ENCODE data around the gene TLK1. TPM values are rescaled to one million over a fixed set of nuclear protein-coding genes. Genes with fewer than 3 reads are reported as not detected.
A peak's percentile ranks its signal among the peaks of the same experiment; 100 is the strongest.

Gene TLK1
- total RNA-seq (2011; cell fraction: chromatin; rRNA removed; ENCODE audit: low replicate concordance): 28.8 and 103 TPM in 2 replicates
- total RNA-seq (2011; cell fraction: nucleolus; rRNA removed): 12.8 and 19.3 TPM in 2 replicates
- 38.3 and 67.9 TPM in 2 replicates for total RNA-seq (2011; cell fraction: nucleoplasm; rRNA removed)
- total RNA-seq (2014; rRNA removed) (20.2 and 25.8 TPM in 2 replicates), total RNA-seq (2014; rRNA removed; fragmentation: Illumina TruSeq; extraction: Trizol) (41.6 and 46.6 TPM in 2 replicates), total RNA-seq (2015; rRNA removed; fragmentation: Illumina TruSeq; extraction: Trizol) (33.4 and 36.6 TPM in 2 replicates), total RNA-seq (2021) (87.9 and 101 TPM in 2 replicates), polyA plus RNA-seq (2011; rRNA removed) (23.8 and 34.4 TPM in 2 replicates), polyA plus RNA-seq (2014; fragmentation: Illumina TruSeq; extraction: Trizol) (53.4 and 63.2 TPM in 2 replicates), polyA plus RNA-seq (2014; fragmentation: Nextera tagmentation; extraction: Ambion mirVana) (10 to 100 TPM; 40.5 to 92.0 TPM), polyA plus RNA-seq (2014; rRNA removed) (19.3 and 22.6 TPM in 2 replicates), polyA minus RNA-seq (2011; rRNA and poly(A)+ RNA removed) (79.3 and 89.8 TPM in 2 replicates), Bru-seq, nascent RNA (percentile 89 among the genes with signal in this experiment), BruChase-seq, experiment 1, labeled RNA remaining after a 2-hour chase (percentile 92 among the genes with signal in this experiment), BruChase-seq, experiment 2, labeled RNA remaining after a 6-hour chase (percentile 91 among the genes with signal in this experiment)
- 5.8 and 9.7 TPM in 2 replicates for polyA plus RNA-seq (2011; cell fraction: cytosol; rRNA removed)
- polyA plus RNA-seq (2011; cell fraction: nucleus; rRNA removed): 15.1 and 18.2 TPM in 2 replicates
- 36.3 and 37.3 TPM in 2 replicates for polyA plus RNA-seq (2012)
- polyA minus RNA-seq (2011; cell fraction: cytosol; rRNA and poly(A)+ RNA removed): 42.7 and 49.5 TPM in 2 replicates
- polyA minus RNA-seq (2011; cell fraction: nucleus; rRNA and poly(A)+ RNA removed): 21.5 and 39.5 TPM in 2 replicates
- long read RNA-seq, experiment 1, full-length matches to known transcripts: 97 of 178 reads
- long read RNA-seq, experiment 1, partial matches to known transcripts: 31 of 178 reads
- long read RNA-seq, experiment 1, other reads (novel, unspliced or antisense): 50 of 178 reads
- long read RNA-seq, experiment 2, partial matches to known transcripts: 2 of 23 reads
- long read RNA-seq, experiment 2, other reads (novel, unspliced or antisense): 21 of 23 reads
- long read RNA-seq, experiment 3, partial matches to known transcripts: 15 of 79 reads
- long read RNA-seq, experiment 3, other reads (novel, unspliced or antisense): 64 of 79 reads

DNA sequence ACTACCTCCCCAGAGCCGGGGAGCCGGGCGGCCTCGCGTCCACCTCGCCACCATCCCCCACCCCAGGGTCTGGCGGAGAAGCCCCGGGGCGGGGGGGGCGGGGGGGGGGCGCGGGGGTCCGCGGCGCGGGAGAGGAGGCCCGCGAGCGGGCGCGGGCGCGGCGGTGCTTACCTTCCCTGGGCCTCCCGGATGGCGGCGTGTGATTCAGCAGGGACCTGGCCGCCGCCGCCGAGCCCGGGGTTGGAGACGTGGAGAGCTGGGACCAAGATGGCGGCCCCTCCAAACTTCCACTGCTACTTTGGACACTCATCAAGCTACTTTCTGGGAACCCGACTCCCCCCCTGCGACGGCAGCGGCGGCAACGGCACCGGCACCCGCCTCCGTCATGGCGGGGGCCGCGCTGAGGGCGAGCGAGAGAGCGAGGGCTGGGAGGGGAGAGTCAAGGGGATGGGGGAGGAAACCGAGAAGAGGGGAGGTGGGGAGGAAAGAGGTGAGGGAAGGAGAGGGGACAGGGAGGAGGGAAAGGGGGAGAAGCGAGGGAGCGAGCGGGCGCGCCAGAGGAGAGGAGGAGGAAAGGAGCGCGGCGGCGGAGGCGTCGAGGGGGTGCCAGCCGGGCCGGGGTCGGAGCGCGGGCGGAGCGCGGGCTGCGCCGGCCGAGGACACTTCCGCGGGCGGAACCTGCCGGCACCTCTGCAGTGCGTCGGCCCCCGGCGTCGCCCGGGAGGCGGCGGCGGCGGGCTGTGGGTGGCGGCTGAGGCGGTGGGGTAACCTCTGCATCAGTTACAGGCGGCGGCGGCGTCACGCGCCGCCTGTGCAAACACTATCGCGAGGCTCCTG, at the start of gene TLK1:
TSS of gene TLK1 (minus strand) at position 775 of the 837 bp plus-strand sequence. CDS start at position 310, 465 bp downstream.
- Histone ChIP-seq H2AFZ (ENCODE audit: low read depth, low read length) (peak within 1 kb of the TSS; percentile 90), H3K9ac (ENCODE audit: insufficient read depth in 1 of 2, low read depth in 2 of 2, low read length in 2 of 2) (peak within 1 kb of the TSS; percentile 87 to 98), H3K9me1 (ENCODE audit: control insufficient read depth, insufficient read depth, low read length) (no peaks in the 10 kb centered on the region), H3K27me3 (ENCODE audit: control insufficient read depth in 2 of 2, insufficient read depth in 2 of 2, low read length in 2 of 2) (no peaks in the 10 kb centered on the region), H3K9me3 (replicated peaks; ENCODE audit: control insufficient read depth, insufficient read depth, low read depth, low read length) (no peaks in the 10 kb centered on the region), H4K20me1 (replicated peaks; ENCODE audit: control insufficient read depth, insufficient read depth, low read length) (peaks cover 5% of the 10 kb centered on the region; the same call in 1 of the 2 replicates), H3K4me2 (ENCODE audit: insufficient read depth, low read length) (peak within 1 kb of the TSS; percentile 89), H3K79me2 (ENCODE audit: control insufficient read depth, insufficient read depth, low read length) (peaks cover 55% of the 10 kb centered on the region), H3K36me3 (ENCODE audit: control insufficient read depth, insufficient read depth, low read length) (no peaks in the 10 kb centered on the region), H3K27ac (ENCODE audit: extremely low read depth, low read depth, low read length) (peak within 1 kb of the TSS; percentile 92), H3K4me1 (replicated peaks in 1 of 2; ENCODE audit: control insufficient read depth in 2 of 2, insufficient read depth in 2 of 2, low read length in 2 of 2) (peaks cover 10 to 39% of the 10 kb centered on the region in 2 experiments), H3K4me3 (peak within 1 kb of the TSS; percentile 81)
- intact Hi-C loops (cut with micrococcal nuclease) (loop anchor here (5.0 kb wide), 2 partner anchors 67 to 362 kb away; partner anchors contain the start of gene CYBRD1), in situ Hi-C loops (cut with MboI) (no loop called here)
- ChIA-PET POLR2A (interaction anchor here (0.6 to 11.4 kb wide), 14 partner anchors 8 to 404 kb away, joined by 3 to 118 read pairs (median 4); no protein-coding TSS in a partner anchor), CTCF (ENCODE audit: low intra/inter-chr PET ratio) (interaction anchor here (0.8 to 1.8 kb wide), 3 partner anchors 164 to 256 kb away, joined by 3 to 18 read pairs (median 3); no protein-coding TSS in a partner anchor)
- peak; percentile 64 to 88 (median 80) for DNase-seq (ENCODE audit: extremely low read depth in 1 of 4, low spot score in 3 of 4)
- 1% methylated on average over 53 of the region's 97 CpGs for WGBS (ENCODE audit: insufficient coverage, low coverage, missing lambda C conversion rate)
- no TSS peak for BruUV-seq (replicated peaks)
- FAIRE-seq: no peak
- ATAC-seq: peak; percentile 75
- TF ChIP-seq, protein P1, sequence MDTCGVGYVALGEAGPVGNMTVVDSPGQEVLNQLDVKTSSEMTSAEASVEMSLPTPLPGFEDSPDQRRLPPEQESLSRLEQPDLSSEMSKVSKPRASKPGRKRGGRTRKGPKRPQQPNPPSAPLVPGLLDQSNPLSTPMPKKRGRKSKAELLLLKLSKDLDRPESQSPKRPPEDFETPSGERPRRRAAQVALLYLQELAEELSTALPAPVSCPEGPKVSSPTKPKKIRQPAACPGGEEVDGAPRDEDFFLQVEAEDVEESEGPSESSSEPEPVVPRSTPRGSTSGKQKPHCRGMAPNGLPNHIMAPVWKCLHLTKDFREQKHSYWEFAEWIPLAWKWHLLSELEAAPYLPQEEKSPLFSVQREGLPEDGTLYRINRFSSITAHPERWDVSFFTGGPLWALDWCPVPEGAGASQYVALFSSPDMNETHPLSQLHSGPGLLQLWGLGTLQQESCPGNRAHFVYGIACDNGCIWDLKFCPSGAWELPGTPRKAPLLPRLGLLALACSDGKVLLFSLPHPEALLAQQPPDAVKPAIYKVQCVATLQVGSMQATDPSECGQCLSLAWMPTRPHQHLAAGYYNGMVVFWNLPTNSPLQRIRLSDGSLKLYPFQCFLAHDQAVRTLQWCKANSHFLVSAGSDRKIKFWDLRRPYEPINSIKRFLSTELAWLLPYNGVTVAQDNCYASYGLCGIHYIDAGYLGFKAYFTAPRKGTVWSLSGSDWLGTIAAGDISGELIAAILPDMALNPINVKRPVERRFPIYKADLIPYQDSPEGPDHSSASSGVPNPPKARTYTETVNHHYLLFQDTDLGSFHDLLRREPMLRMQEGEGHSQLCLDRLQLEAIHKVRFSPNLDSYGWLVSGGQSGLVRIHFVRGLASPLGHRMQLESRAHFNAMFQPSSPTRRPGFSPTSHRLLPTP (IDR thresholded peaks at IDR 0.05; ENCODE audit: borderline replicate concordance, extremely low read depth, insufficient read length): no peak
- TF ChIP-seq, protein P2, sequence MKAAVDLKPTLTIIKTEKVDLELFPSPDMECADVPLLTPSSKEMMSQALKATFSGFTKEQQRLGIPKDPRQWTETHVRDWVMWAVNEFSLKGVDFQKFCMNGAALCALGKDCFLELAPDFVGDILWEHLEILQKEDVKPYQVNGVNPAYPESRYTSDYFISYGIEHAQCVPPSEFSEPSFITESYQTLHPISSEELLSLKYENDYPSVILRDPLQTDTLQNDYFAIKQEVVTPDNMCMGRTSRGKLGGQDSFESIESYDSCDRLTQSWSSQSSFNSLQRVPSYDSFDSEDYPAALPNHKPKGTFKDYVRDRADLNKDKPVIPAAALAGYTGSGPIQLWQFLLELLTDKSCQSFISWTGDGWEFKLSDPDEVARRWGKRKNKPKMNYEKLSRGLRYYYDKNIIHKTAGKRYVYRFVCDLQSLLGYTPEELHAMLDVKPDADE (conservative IDR thresholded peaks at IDR 0.05; ENCODE audit: control insufficient read depth, low read depth, low read length): no peak
- TF ChIP-seq CEBPG (CRISPR knock-in tag; IDR thresholded peaks at IDR 0.05) (no peak), CEBPG (tag; conservative IDR thresholded peaks at IDR 0.05 in 1 of 2, IDR thresholded peaks at IDR 0.05 in 1 of 2) (no peak), CBX3 (IDR thresholded peaks at IDR 0.05; ENCODE audit: borderline replicate concordance in 1 of 2, low read length in 2 of 2) (no peak)
- TF ChIP-seq, protein P3, sequence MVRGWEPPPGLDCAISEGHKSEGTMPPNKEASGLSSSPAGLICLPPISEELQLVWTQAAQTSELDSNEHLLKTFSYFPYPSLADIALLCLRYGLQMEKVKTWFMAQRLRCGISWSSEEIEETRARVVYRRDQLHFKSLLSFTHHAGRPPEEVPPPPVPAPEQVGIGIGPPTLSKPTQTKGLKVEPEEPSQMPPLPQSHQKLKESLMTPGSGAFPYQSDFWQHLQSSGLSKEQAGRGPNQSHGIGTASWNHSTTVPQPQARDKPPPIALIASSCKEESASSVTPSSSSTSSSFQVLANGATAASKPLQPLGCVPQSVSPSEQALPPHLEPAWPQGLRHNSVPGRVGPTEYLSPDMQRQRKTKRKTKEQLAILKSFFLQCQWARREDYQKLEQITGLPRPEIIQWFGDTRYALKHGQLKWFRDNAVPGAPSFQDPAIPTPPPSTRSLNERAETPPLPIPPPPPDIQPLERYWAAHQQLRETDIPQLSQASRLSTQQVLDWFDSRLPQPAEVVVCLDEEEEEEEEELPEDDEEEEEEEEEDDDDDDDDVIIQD (CRISPR knock-in tag; IDR thresholded peaks at IDR 0.05): no peak

All from K562 (cell line).